GM19372 (cell line): Measurements from ENCODE around the gene PCSK2.
"Not testable (repeated sequence)": the region's sequence is repeated elsewhere in the genome, so short reads cannot be mapped to it uniquely, and the experiment has no call there.

Experiments used
- ATAC-seq: cut with Tn5 transposase; IDR thresholded peaks from one replicate; pipeline ENCODE4 v1.9.1; 2021; ENCODE audit warnings: mild to moderate bottlenecking, low read depth, moderate library complexity; ENCODE audit not compliant: unreplicated experiment

PCSK2 gene, protein sequence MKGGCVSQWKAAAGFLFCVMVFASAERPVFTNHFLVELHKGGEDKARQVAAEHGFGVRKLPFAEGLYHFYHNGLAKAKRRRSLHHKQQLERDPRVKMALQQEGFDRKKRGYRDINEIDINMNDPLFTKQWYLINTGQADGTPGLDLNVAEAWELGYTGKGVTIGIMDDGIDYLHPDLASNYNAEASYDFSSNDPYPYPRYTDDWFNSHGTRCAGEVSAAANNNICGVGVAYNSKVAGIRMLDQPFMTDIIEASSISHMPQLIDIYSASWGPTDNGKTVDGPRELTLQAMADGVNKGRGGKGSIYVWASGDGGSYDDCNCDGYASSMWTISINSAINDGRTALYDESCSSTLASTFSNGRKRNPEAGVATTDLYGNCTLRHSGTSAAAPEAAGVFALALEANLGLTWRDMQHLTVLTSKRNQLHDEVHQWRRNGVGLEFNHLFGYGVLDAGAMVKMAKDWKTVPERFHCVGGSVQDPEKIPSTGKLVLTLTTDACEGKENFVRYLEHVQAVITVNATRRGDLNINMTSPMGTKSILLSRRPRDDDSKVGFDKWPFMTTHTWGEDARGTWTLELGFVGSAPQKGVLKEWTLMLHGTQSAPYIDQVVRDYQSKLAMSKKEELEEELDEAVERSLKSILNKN

DNA sequence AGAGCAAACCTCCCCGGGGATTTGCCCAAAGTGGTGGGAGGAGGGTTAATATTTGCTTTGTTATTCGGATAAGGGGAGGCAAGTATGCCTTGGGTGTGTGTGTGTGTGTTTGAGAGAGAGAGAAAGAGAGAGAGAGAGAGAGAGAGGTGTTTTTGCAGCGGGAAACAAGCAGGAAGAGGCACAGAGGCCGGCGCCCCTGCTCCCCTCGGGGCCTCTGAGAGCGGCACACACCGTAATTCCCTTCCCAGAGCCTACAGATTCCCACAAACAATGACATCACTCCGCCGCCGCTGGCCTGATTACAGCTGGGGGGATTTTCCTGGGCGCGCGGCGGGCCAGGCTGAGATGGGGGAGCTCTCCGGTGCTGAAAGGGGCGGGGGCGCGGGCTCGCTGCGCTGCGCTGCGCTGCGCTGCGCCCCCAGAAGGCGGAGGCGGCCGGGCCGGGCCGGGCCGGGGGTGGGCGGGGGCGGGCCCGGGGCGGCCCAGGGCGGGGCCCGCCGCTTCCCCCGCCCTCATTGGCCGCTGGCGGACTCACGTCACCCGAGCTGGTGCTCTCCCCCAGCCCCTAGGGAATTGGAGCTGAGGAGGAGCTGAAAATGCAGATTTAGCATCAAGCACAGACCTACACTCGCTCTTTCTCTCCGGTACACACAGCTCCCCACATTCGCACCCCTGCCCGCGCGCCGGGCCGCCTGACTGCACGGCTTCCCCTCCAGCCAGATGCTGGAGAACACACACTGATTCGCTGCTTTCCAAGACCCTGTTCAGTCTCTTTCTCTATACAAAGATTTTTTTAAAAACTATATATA is at the start of gene PCSK2:
Gene PCSK2 (plus strand): TSS at position 631 of the 809 bp plus-strand sequence. CDS start 266 bp downstream, outside the sequence.
- no peak for ATAC-seq

GRCh38 chr20:17177341-17177740 is 49.5 kb upstream of the PCSK2 start:
- no peak for ATAC-seq

DNA sequence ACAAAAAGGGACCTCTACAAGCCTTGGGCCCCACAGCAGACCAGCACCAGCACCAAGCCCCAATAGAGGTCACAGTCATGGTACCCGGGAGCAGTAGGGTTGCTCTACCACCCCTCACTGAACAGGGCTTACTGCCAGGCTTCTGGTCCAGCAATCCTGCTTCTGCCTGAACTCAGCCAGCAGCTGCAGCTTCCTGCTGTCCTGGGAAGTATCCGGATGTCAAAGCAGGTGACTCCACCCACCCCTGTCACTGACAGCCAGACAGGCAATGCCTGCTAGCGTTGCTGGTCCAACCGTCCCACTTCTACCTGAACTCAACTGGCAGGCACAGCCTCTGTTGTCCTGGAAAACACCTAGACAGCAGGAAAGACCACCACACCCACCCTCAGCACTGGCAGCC is 47.0 kb upstream of the PCSK2 start:
- no peak for ATAC-seq

GRCh38 chr20:17189976-17190695 is 36.7 kb upstream of the PCSK2 start:
- ATAC-seq: no peak

DNA sequence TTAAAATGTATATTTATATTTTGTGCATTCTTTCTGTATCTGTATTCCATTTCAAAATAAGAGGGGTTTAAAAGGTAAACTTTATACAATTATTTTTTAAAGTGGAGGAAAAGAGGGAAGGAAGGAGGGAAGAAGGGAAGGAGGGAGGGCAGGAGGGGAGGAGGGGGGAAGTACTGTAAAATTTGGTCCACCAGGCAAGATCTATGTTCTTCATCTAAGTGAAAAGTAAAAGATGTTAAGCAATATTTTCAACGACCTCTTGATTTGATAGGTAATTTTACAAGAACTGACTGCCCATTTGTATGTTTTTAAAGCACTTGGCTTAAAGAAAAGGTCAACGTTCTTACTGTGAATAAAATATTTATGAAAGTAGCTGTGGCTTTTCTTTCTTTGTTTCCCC is 29.8 kb upstream of the PCSK2 start:
- no peak for ATAC-seq

- ATAC-seq: no peak
Observed at GRCh38 chr20:17202030-17202429, 24.8 kb upstream of the PCSK2 start.

DNA sequence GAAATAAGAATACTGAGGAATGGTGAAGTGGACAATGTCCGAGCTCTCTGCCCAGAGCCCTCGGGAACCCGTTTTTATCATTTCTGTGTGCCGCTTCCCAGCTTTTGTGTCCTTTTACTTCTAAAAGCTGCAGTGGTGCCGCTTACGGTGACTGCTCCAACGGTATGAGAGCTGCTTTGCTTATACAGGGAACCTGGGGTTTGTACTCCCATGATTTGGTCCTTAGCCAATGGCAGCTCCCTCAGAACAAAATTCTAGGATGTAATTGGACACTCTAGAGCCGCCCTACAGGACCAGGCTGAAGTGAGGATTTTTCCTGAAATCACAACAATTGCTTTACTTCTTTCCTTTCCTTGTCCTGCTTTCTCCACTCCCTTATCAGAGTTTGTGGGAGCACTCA is 24.2 kb upstream of the PCSK2 start:
- ATAC-seq: no peak

DNA sequence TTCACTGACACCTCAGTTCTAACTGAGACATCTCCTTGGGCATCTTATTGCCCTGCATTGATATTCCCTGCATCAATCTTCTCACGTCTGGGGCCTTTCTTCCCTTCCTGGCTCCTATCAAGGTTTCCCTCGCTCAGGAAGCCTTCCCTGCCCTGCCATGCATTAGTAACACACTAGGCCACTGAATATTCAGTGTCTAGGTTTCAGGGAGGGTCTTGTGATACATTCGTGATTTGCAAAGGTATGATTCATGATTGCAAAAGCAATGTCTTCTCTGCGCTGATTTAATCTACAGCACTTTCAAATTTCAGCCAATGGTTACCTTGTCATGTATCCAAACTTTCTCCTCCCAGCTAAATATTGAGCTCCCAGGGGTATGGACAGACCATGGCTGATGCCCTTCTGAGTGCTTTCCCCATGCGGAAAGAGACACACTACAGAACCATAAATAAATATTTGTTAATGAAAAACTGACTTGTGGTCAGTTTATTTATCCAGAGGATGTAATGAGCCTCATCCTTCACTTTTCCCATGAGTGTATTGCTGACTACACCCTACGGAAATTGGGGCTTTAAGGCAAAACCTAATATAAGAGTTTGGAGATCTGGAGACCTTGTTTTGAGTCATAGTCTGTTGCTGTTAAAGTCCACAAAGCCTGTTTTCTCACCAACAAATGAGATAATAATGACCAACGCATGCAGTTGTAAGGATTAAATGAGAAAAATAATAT is 21.6 kb upstream of the PCSK2 start:
- no peak for ATAC-seq

GRCh38 chr20:17210387-17210786 is 16.5 kb upstream of the PCSK2 start:
- ATAC-seq: no peak

- no peak for ATAC-seq
Observed at GRCh38 chr20:17210983-17211382, 15.9 kb upstream of the PCSK2 start.

DNA sequence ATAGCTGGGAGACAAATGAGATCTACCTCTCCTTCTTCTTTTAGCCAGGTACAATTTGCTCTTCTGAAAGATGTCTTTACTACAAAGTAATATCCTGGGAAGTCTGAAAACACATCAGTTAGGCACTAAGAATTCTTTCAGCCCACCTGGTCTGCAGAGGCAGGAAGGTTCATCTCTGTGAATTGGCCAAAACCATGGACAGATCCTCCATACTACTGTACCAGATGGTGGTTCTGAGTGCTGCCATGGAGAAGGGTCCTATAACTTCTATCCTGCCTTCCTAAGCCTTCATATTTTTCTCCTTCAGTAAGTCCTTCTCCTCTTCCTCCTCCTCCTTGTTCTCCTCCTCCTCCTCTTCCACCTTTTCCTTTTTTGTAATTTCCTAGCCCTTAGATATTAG is 11.7 kb upstream of the PCSK2 start:
- ATAC-seq: no peak

- ATAC-seq: not testable (repeated sequence)
Observed at GRCh38 chr20:17219856-17220255, 7.0 kb upstream of the PCSK2 start.

GRCh38 chr20:17223553-17223952 is 3.3 kb upstream of the PCSK2 start:
- no peak for ATAC-seq

DNA sequence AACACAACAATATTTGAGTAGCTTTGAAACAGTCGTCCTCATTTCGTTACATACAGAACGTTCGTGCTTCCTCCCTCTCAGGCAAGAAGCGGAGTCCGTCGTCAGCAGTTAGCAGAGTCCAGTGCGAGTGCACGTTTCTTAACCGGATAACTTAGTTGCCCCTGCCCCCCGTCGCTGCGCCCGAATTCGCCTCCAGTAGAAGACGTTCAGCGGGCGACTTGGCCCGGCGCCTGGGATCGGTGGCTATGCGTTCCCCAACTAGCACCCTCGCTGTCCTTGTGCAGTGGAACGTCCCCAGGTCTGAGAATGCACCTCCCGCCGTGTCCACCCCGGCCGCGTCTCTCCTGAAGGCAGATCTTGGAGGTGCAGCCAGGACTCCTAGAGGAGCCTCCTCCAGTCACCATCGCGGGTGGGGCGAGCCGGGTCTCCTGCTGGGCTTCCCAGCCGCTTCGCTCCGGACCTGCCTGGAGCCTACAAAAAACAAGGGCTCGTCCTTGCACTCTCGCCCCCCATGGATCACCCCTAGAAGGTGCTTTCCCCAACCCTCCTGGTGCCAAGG is 910 bp upstream of the PCSK2 start:
- ATAC-seq: no peak

DNA sequence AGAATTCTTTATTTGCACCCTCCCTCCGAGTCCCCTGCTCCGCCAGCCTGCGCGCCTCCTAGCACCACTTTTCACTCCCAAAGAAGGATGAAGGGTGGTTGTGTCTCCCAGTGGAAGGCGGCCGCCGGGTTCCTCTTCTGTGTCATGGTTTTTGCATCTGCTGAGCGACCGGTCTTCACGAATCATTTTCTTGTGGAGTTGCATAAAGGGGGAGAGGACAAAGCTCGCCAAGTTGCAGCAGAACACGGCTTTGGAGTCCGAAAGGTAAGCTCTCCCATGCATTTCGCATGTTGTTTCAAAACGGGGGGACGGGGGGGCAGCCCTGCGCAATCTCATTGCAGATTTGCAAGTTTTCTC is 357 bp downstream of the PCSK2 start:
- no peak for ATAC-seq

DNA sequence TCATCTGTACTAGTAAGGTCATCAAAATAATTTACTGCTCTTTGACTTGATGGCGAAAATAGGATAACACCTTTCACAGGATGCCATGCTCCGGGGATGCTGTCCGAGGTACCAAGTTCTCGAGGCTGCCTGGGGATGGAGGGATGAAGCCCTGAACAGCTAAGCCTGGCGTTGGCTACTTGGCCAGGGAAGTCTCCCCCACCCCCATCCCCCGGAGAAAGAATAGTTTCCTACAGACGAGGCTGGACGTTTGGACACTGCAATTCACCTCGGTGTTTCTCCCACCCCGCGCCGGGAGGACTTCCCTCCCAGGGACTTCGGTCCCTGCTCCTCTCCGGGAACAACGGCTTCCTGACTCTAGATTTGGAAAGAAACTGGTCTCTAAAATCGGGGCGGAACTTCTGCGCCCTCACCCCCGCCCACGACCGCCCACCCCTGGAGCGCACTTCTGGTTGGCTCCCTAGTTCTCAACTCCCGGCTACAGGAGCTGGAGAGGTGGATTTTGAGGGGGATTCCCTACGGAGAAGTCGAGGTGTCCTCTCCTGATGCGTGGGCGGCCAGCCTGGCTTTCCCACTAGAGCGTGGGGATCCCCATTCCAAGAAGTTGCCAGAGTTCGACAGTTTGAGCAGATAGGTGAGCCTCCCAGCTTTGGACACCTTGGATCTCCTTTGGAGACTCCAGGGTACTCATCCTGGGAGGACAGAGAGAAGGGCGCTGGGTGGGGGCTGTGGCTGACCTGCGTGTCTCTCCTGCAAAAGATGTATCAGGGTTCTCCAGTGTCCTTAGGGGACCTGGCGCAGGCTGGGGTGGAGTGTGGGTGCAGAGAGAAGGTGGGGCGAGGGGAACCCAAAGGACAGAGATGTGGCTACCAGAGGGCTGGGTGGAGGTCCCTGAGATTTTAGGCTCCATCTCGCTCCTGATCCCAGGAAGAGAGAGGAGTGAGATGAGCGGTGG is 1.1 kb downstream of the PCSK2 start:
- no peak for ATAC-seq

- no peak for ATAC-seq
Observed at GRCh38 chr20:17228624-17229061, 1.8 kb downstream of the PCSK2 start.

DNA sequence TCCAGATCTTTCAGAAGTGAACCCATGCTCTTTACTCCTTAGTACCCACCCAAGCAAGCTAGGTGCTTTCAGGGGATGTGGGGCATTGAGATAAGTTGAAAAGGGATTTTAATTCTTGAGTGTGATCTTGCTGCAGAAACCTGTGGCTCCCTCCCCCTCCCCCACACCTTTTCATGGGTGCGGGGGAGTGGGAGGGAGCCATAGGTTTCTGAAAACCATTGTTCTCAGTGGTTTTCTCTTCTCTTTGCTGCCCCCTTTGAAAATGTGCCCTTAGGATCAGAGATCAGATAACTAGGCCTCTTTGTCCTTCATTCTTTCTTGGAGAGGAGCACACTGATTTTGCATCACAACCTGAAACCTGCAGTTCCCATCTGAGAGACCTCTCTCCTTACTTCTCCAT is 2.4 kb downstream of the PCSK2 start:
- ATAC-seq: no peak

GRCh38 chr20:17233626-17234025 is 6.8 kb downstream of the PCSK2 start:
- no peak for ATAC-seq
